GM21576 (cell line): ENCODE results near the gene PRDM7.

ENCODE experiments used
- ATAC-seq: cut with Tn5 transposase; IDR thresholded peaks from one replicate; pipeline ENCODE4 v1.9.1; 2021; ENCODE audit warnings: mild to moderate bottlenecking, moderate library complexity; ENCODE audit not compliant: unreplicated experiment

Gene PRDM7

DNA sequence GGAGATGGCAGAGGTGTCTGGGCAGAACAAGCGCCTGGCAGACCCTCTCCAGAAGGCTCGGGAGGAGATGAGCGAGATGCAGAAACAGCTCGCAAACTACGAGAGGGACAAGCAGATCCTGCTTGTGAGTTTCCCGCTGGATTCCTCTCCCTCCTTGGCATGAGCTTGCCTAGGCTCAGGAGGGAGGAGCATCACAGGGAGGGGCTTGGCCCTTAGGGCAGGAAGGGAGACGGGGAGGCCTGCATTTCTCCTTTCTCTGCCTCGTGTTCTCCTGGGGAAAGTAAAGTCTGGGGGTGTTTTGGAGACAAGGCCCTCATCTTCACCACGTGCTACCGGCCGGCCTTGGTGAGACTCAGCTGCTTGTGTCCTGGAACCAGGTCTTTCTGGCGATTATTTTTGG is 39.9 kb downstream of the PRDM7 start:
- ATAC-seq = no peak

- no peak for ATAC-seq
These were observed 41.2 kb downstream of the PRDM7 start for GRCh38 chr16:90035902-90036301.

DNA sequence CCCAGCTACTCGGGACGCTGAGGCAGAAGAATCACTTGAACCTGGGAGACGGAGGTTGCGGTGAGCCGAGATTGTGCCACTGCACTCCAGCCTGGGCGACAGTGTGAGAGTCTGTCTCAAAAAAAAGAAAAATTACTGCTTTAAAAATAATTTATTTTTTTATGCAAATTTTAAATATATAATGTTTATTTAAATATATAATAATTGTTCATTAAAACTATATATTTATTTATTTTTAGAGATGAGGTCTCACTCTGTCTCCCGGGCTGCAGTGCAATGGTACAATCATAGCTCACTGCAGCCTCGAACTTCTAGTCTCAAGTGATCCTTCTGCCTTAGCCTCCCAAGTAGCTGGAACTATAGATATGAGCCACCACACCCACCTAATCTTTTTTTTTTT is 42.6 kb downstream of the PRDM7 start:
- ATAC-seq = no peak

- ATAC-seq = no peak
These were observed 43.7 kb downstream of the PRDM7 start for GRCh38 chr16:90033387-90033786.

GRCh38 chr16:90032674-90033331 is 44.3 kb downstream of the PRDM7 start:
- no peak for ATAC-seq

DNA sequence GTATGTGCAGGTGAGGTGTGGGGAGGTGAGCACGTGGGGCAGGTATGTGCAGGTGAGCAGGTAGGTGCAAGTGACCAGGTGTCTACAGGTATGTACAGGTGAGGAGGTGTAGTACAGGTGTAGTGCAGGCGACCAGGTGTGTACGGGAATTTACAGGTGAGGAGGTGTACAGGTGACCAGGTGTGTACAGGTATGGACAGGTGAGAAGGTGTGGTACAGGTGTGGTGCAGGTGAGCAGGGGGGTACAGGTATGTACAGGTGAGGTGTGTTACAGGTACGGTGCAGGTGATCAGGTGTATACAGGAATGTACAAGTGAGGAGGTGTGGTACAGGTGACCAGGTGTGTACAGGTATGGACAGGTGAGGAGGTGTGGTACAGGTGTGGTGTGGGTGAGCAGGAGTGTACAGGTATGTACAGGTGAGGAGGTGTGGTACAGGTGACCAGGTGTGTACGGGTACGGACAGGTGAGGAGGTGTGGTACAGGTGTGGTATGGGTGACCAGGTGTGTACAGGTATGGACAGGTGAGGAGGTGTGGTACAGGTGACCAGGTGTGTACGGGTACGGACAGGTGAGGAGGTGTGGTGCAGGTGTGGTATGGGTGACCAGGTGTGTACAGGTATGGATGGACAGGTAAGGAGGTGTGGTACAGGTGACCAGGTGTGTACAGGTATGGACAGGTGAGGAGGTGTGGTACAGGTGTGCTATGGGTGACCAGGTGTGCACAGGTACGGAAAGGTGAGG is 45.0 kb downstream of the PRDM7 start:
- ATAC-seq = no peak

GRCh38 chr16:90031186-90031930 is 45.8 kb downstream of the PRDM7 start:
- no peak for ATAC-seq

DNA sequence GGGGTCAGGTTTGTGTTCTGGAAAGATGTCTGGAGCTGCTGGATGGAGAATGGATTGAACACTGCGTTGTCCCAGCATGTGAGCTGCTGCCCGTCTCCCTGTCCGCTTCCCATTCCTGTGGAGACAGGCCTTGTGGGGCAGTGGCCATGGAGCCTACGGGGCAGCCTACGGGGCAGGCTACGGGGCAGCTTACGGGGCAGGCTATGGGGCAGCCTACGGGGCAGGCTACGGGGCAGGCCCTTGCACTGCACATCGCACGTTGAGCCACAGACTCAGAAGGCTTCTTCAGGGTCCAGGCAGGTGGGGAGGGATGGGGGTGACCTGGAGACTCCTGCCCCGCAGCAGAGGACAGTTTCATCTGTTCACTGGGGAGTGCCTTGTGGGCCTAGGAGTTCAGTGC is 48.1 kb downstream of the PRDM7 start:
- ATAC-seq = no peak

DNA sequence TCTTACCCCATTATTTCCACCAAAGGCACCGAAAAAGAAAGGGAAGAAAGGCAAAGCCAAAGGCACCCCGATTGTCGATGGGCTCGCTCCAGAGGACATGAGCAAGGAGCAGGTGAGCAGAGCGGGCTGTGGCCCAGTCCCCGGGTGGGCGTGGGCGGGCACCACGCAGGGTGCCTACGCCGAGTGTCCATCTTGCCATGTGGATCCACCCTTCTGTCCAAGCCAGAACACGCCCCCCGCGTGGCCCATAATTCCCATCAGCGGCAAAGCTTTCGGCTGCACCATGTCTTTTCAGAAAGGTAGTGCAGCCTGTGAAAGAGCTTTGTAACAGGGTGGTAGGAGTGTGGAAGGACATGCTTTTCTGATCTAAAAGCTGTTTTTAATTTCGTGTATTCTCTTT is 49.5 kb downstream of the PRDM7 start:
- no peak for ATAC-seq

DNA sequence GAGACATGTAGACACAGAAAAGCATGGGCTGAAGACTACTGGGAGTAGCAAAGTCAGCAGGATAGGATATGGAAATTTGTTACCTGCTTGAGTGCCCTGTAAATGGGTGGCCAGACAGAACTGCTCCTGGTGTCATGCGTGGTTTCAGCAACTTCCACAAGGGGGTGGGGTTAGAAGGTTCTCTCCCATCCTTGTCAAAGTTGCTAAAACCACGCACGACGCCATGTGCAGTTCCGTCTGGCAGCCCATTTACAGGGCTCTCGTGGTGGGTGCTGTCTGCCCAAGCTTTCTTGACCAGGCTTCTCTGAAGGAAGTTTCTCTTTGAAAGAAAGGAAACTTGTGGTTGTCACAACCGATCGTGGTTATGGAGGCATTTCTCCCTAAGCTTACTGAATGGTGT is 51.0 kb downstream of the PRDM7 start:
- ATAC-seq = no peak

DNA sequence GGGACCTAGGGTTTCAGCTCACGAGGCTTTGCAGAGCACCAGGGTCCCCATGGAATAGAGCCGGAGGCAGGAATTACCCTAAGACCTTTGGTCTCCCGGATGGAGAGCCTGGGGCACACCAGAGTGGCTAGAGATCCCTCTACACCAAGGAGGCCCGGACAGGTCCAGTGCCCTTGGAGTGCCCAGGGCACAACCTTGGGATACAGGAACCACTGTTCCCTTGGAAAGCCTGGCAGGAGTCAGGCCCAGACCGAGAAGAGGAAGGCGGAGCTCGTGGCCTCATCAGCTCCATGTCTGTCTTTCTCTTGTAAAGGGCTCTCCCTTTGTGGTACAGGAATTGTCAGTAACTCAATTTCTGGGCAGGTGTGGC is 54.1 kb downstream of the PRDM7 start:
- ATAC-seq = no peak

DNA sequence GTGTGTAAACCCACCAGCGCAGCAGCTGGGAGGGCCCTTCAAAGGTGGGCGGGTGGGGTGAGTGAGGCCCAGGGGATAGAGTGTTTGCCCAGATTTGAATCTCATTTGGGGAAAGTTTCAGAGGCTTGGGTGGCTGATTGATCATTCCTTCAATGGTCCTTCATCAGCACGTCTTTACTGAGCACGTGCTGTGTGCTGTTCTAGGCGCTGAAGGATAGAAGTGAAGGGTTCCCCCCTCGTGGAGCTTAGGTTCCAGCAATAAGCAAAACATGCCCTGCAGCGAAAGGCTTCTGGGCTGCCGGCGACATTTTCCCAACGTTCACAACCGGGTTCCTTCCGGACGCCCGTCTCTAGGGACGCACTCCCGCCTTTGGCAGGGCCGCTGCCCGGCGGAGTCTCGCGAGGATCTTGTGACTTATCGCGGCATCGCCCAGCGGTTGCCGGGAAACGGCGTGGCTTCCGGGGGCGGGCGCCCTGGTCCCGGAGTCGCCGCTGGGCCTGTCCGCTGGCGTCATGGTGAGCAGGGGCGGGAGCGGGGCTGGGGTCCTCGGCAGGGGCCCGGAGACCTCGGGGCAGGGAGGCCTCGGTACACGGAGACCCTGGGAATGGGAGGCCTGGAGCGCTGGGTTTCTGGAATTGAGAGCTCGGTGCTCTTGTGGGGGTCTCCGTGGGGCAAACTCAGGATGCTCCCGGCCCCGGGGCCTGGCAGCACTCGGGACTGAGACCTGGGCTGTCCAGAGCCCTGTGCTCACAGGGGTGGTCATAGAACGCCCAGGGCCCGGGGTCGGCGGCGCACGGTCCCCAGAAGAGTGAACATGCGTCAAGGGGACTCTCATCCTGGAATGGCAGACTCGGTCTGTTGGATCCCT is 54.7 kb downstream of the PRDM7 start:
- peak; percentile 71 for ATAC-seq

DNA sequence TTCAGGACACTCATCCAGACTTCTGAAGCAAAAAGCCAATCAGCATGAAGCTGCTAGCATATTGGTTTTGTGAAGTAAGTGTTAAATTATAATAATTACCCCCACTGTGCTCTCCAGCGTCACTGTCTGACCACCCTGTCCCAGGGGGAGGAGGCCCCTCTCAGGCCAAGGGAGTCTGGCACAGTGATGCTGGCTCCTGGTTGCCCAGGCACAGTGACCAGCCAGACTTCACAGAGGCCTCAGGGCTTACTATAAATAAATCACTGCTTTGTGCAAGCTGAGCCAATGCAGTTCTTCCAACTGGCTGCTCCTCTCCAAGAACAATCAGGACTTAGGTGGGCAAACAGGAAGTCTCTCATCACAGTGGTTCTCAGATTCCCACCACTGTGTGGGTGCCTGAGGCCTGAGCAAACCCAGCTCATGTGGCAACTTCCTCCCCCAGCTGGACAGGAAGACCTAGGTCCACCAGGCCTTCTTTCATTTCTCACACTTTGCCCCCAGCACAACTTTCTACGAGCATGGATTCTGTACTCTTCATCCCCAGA is 56.2 kb downstream of the PRDM7 start:
- ATAC-seq = no peak

DNA sequence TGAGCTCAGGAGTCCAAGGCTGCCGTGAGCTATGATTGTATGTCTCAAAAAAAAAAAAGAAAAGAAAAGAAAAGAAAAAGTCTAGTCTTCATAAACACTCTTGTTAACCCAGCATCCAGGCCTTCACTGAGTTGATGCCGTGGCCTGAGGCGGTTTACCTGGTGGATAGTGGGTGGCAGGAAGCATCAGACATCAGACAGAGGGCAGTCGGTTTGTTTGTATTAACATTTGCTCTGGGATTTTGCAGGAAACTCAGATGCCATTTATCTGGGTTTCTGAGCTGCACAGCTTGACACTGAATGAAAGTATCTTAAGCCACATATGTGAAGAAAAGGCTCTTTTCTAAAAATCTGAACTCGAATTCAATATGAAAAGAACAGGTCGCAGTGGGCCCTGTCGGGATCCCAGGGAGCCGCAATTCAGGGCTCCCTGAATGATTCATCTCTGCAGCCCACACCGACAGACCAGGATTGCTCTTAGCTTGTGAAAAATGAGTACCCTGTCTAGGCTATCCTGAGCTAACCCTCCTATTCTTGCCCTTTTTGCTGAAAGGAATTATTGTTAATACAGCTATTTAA is 56.8 kb downstream of the PRDM7 start:
- ATAC-seq = no peak

DNA sequence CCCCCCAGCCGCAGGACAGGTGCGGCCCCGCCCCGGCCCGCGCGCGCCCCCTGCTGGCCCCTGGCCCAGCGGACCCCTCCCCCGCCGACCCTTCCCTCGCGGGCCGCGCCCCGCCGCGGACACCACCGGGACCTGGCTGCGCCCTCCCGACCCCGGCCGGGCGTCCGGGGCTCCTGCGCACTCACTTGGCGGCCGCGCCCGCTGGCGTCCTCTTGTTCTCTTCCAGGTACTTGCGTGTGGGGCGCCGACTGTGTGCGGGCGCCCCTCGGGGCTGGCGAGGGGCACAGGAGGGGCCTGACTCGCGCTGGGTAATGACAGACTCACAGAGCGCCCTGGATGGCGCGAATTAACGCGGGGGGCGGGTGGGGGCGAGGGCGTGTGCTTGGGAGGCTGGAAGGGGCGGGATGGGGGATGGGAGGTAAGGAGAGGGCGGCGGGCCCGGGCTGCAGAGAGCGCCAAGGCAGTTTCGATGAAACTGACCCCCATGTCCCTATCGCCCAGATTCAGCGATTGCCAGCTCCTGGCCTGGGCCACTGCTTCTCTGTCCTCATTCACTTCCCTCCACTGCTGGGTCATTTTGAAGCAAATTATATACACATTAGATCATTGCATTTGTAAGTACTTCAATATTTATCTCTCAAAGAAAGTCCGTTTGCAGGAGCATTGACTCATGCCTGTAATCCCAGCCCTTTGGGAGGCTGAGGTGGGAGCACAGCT is 57.4 kb downstream of the PRDM7 start:
- no peak for ATAC-seq

GRCh38 chr16:90018652-90019542 is 58.2 kb downstream of the PRDM7 start, which contains the start of gene DBNDD1:
TSS of gene DBNDD1 (minus strand) at chr16:90019456. CDS start at chr16:90019341, 115 bp downstream.
- ATAC-seq = no peak

- ATAC-seq = no peak
These were observed 58.9 kb downstream of the PRDM7 start for GRCh38 chr16:90018297-90018651.

GRCh38 chr16:90016339-90016950 is 60.7 kb downstream of the PRDM7 start:
- no peak for ATAC-seq
